GM23338 (cell line): ENCODE measurements around the gene OTOGL. TPM values are rescaled to one million over a fixed set of nuclear protein-coding genes. Genes with fewer than 3 reads are reported as not detected.

Experiments used
- ATAC-seq: fragments of 200-7000 bp; cut with Tn5 transposase; 3 replicates; pipeline ENCODE4 v1.9.1; 2020
- DNase-seq: peaks from one replicate; pipeline ENCODE4 v3.0.0-alpha.2; 2015; ENCODE audit warnings: low spot score
- H2AFZ ChIP-seq: fragments of 200-600 bp; sonication (generic); 2 replicates; pipeline ENCODE4 v1.8.0; 2016; ENCODE audit warnings: antibody characterized with exemption, mild to moderate bottlenecking, moderate library complexity
- H3F3A ChIP-seq: fragments of 200-600 bp; sonication (generic); replicated peaks from 2 replicates; pipeline ENCODE4 v1.8.0; 2017; ENCODE audit warnings: antibody characterized with exemption, mixed run types, low read depth
- H3K27ac ChIP-seq: fragments of 200-600 bp; sonication (generic); 2 replicates; pipeline ENCODE4 v1.6.1; 2016; ENCODE audit warnings: low read depth
- H3K27me3 ChIP-seq: fragments of 200-600 bp; sonication (generic); 2 replicates; pipeline ENCODE4 v1.8.0; 2016; ENCODE audit warnings: mild to moderate bottlenecking, mixed run types, moderate library complexity; ENCODE audit not compliant: insufficient read depth
- H3K36me3 ChIP-seq: fragments of 200-600 bp; sonication (generic); 2 replicates; pipeline ENCODE4 v1.8.0; 2016; ENCODE audit warnings: mild to moderate bottlenecking; ENCODE audit not compliant: insufficient read depth
- H3K4me1 ChIP-seq: fragments of 200-600 bp; sonication (generic); 2 replicates; pipeline ENCODE4 v1.8.0; 2016; ENCODE audit warnings: mild to moderate bottlenecking, moderate library complexity; ENCODE audit not compliant: insufficient read depth
- H3K4me2 ChIP-seq: fragments of 200-600 bp; sonication (generic); 2 replicates; pipeline ENCODE4 v1.7.1; 2017; ENCODE audit warnings: mixed run types
- H3K4me3 ChIP-seq: fragments of 200-600 bp; sonication (generic); 2 replicates; pipeline ENCODE4 v1.6.1; 2016; ENCODE audit warnings: mixed run types
- H3K79me2 ChIP-seq: fragments of 200-600 bp; sonication (generic); replicated peaks from 2 replicates; pipeline ENCODE4 v1.8.0; 2017; ENCODE audit warnings: mild to moderate bottlenecking; ENCODE audit not compliant: insufficient read depth
- H3K9me2 ChIP-seq: fragments of 200-600 bp; sonication (generic); 2 replicates; pipeline ENCODE4 v1.8.0; 2017; ENCODE audit not compliant: insufficient read depth
- H4K20me1 ChIP-seq: fragments of 200-600 bp; sonication (generic); replicated peaks from 2 replicates; pipeline ENCODE4 v1.8.0; 2017; ENCODE audit warnings: mild to moderate bottlenecking; ENCODE audit not compliant: insufficient read depth
- H3K27ac Mint-ChIP-seq: 2 replicates; pipeline ENCODE4 v1.8.0; 2020; ENCODE audit warnings: inconsistent platforms, mild to moderate bottlenecking, moderate library complexity, mixed read lengths
- H3K27me3 Mint-ChIP-seq: 3 replicates; pipeline ENCODE4 v1.8.0; 2022; ENCODE audit warnings: low read depth, mild to moderate bottlenecking, moderate library complexity, mixed read lengths, inconsistent platforms; ENCODE audit not compliant: insufficient read depth, poor library complexity
- H3K36me3 Mint-ChIP-seq: 3 replicates; pipeline ENCODE4 v1.8.0; 2021; ENCODE audit warnings: low read depth, mild to moderate bottlenecking, inconsistent platforms, moderate library complexity, mixed read lengths
- H3K4me1 Mint-ChIP-seq: 3 replicates; pipeline ENCODE4 v1.8.0; 2020; ENCODE audit warnings: mild to moderate bottlenecking, inconsistent platforms, mixed read lengths
- H3K4me3 Mint-ChIP-seq: 3 replicates; pipeline ENCODE4 v1.8.0; 2021; ENCODE audit warnings: moderate library complexity, mild to moderate bottlenecking, inconsistent platforms, mixed read lengths
- H3K9me3 Mint-ChIP-seq: 3 replicates; pipeline ENCODE4 v1.8.0; 2020; ENCODE audit warnings: moderate library complexity, mild to moderate bottlenecking, inconsistent platforms, mixed read lengths
- CREB1 ChIP-seq: fragments of 250-450 bp; sonication (Bioruptor Pico); IDR thresholded peaks from 2 replicates; pipeline ENCODE4 v1.5.0; 2020; ENCODE audit warnings: low read depth, mild to moderate bottlenecking, moderate library complexity
- EZH2 ChIP-seq: fragments of 200-600 bp; sonication (generic); IDR thresholded peaks from one replicate; pipeline ENCODE4 v1.8.0; 2017; ENCODE audit warnings: antibody characterized with exemption, mild to moderate bottlenecking, low read depth; ENCODE audit not compliant: unreplicated experiment
- EZH2phosphoT487 ChIP-seq: fragments of 200-600 bp; sonication (generic); IDR thresholded peaks from one replicate; pipeline ENCODE4 v1.8.1; 2018; ENCODE audit warnings: antibody characterized with exemption; ENCODE audit not compliant: unreplicated experiment
- JUNB ChIP-seq: IDR thresholded peaks from one replicate; pipeline ENCODE4 v1.6.1; 2016; ENCODE audit warnings: antibody characterized with exemption; ENCODE audit not compliant: unreplicated experiment
- NANOG ChIP-seq: IDR thresholded peaks from 2 replicates; pipeline ENCODE4 v1.6.1; 2016; ENCODE audit warnings: antibody characterized with exemption, borderline replicate concordance
- POLR2AphosphoS5 ChIP-seq: IDR thresholded peaks from 2 replicates; pipeline ENCODE4 v1.6.1; 2016; ENCODE audit warnings: antibody characterized with exemption, low read depth
- STAT1 ChIP-seq: IDR thresholded peaks from one replicate; pipeline ENCODE4 v1.6.1; 2016; ENCODE audit warnings: antibody characterized with exemption; ENCODE audit not compliant: unreplicated experiment
- ZNF114 ChIP-seq: fragments of 250-450 bp; sonication (Bioruptor Pico); IDR thresholded peaks from 2 replicates; pipeline ENCODE4 v1.5.0; 2020; ENCODE audit warnings: mild to moderate bottlenecking, moderate library complexity
- ZNF331 ChIP-seq: fragments of 250-450 bp; sonication (Bioruptor Pico); IDR thresholded peaks from 2 replicates; pipeline ENCODE4 v1.5.0; 2020; ENCODE audit warnings: low read depth, mild to moderate bottlenecking, moderate library complexity
- polyA plus RNA-seq: library from polyadenylated mRNA; unstranded; fragments of >200 nt; fragmentation: Nextera tagmentation; extraction: Ambion mirVana; gene quantifications from 2 replicates; pipeline ENCODE4 v1.2.1, GENCODE V29; 2016
- total RNA-seq: library from RNA; depleted of rRNA; stranded (reverse); fragments of >200 nt; shearing (Covaris generic); gene quantifications from 2 replicates; pipeline ENCODE4 v1.2.3, GENCODE V29; 2014
- TF ChIP-seq, protein P1 (sequence below), 2 experiments: fragments of 200-600 bp in 1 of 2; sonication (generic) in 1 of 2; conservative IDR thresholded peaks; 2 replicates each; pipeline versions ENCODE4 v1.5.1 to v1.6.1; 2016 to 2017; ENCODE audit warnings: antibody characterized with exemption in 2 of 2, low read depth in 2 of 2, mild to moderate bottlenecking in 2 of 2, moderate library complexity in 1 of 2
- TF ChIP-seq, protein P2 (sequence below): IDR thresholded peaks from 2 replicates; pipeline ENCODE4 v1.6.1; 2016; ENCODE audit warnings: antibody characterized with exemption
- TF ChIP-seq, protein P3 (sequence below): IDR thresholded peaks from one replicate; pipeline ENCODE4 v1.6.1; 2018; ENCODE audit warnings: antibody characterized with exemption; ENCODE audit not compliant: unreplicated experiment

OTOGL gene
- total and polyA plus RNA-seq, 2 experiments from 2014 or later: 0.36 to 0.66 TPM

DNA sequence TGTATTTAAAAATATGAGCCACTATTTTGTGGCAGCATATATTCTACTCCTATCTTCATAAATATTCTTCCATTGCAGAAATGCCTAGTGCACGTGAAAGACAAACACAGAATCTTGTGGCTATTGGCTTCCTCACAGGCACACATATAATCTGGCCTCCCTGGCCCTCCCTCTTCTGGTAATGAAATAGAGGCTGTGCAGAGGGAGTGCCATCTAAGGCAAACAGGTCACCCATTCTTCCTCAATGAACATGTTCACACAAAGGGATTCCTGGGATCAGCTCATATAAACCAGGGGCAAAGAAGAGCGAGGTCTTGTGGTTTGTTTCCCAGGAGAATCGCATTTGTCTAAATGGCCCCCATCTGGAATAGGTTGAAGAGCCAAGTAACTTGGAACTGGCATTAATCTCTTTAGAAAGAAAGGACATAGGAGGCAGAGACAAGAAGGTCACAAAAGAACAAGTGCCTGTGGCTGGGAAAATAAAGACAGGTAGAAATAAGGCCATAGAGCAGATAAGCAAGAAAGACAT is 173.1 kb downstream of the OTOGL start (continued):
- TF ChIP-seq, protein P1, sequence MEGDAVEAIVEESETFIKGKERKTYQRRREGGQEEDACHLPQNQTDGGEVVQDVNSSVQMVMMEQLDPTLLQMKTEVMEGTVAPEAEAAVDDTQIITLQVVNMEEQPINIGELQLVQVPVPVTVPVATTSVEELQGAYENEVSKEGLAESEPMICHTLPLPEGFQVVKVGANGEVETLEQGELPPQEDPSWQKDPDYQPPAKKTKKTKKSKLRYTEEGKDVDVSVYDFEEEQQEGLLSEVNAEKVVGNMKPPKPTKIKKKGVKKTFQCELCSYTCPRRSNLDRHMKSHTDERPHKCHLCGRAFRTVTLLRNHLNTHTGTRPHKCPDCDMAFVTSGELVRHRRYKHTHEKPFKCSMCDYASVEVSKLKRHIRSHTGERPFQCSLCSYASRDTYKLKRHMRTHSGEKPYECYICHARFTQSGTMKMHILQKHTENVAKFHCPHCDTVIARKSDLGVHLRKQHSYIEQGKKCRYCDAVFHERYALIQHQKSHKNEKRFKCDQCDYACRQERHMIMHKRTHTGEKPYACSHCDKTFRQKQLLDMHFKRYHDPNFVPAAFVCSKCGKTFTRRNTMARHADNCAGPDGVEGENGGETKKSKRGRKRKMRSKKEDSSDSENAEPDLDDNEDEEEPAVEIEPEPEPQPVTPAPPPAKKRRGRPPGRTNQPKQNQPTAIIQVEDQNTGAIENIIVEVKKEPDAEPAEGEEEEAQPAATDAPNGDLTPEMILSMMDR (conservative IDR thresholded peaks at IDR 0.05; ENCODE audit: low read depth in 2 of 2): no peak
- TF ChIP-seq STAT1 (no peak), ZNF114 (CRISPR knock-in tag) (no peak), EZH2 (no peak), EZH2phosphoT487 (no peak)
- TF ChIP-seq, protein P2, sequence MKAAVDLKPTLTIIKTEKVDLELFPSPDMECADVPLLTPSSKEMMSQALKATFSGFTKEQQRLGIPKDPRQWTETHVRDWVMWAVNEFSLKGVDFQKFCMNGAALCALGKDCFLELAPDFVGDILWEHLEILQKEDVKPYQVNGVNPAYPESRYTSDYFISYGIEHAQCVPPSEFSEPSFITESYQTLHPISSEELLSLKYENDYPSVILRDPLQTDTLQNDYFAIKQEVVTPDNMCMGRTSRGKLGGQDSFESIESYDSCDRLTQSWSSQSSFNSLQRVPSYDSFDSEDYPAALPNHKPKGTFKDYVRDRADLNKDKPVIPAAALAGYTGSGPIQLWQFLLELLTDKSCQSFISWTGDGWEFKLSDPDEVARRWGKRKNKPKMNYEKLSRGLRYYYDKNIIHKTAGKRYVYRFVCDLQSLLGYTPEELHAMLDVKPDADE: no peak

DNA sequence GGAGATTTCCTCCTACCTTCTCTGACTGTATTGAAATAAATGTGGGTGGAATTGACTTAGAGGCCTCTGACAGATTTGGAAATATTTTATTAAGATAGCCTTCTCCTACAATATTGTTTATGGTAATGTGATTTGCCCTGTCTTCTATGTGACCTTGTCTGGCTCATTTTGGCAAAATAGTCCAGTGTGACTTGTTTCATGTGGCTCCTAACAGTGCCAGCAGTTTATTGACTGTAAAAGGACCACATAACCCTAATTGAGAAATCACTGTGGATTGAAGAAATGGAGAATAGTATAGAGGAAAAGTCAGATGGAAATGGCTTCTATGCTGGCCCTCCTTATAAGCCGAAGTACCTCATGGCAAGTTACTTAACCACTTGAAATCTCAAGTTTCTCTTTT is 173.8 kb downstream of the OTOGL start:
- Histone ChIP-seq H3F3A (no peaks in the 10 kb centered on the region), H2AFZ (no peak overlapping the region), H3K79me2 (no peaks in the 10 kb centered on the region), H3K27ac (no peak overlapping the region), H3K27me3 (no peaks in the 10 kb centered on the region), H3K4me3 (no peak overlapping the region), H3K4me1 (no peaks in the 10 kb centered on the region), H4K20me1 (no peaks in the 10 kb centered on the region), H3K36me3 (no peaks in the 10 kb centered on the region), H3K9me2 (no peaks in the 10 kb centered on the region), H3K4me2 (no peak overlapping the region)
- H3K36me3 Mint-ChIP-seq: no peaks in the 10 kb centered on the region
- no peak for ATAC-seq
- no peaks in the 10 kb centered on the region for H3K9me3 Mint-ChIP-seq
- H3K4me1 Mint-ChIP-seq: no peaks in the 10 kb centered on the region
- no peaks in the 10 kb centered on the region for H3K27me3 Mint-ChIP-seq
- H3K27ac Mint-ChIP-seq: no peak overlapping the region
- no peak overlapping the region for H3K4me3 Mint-ChIP-seq
- no peak for DNase-seq
- TF ChIP-seq ZNF331 (CRISPR knock-in tag) (no peak), EZH2 (no peak), STAT1 (no peak), ZNF114 (CRISPR knock-in tag) (no peak), JUNB (no peak), NANOG (no peak), CREB1 (CRISPR knock-in tag) (no peak), POLR2AphosphoS5 (no peak), EZH2phosphoT487 (no peak)
- TF ChIP-seq, protein P3, sequence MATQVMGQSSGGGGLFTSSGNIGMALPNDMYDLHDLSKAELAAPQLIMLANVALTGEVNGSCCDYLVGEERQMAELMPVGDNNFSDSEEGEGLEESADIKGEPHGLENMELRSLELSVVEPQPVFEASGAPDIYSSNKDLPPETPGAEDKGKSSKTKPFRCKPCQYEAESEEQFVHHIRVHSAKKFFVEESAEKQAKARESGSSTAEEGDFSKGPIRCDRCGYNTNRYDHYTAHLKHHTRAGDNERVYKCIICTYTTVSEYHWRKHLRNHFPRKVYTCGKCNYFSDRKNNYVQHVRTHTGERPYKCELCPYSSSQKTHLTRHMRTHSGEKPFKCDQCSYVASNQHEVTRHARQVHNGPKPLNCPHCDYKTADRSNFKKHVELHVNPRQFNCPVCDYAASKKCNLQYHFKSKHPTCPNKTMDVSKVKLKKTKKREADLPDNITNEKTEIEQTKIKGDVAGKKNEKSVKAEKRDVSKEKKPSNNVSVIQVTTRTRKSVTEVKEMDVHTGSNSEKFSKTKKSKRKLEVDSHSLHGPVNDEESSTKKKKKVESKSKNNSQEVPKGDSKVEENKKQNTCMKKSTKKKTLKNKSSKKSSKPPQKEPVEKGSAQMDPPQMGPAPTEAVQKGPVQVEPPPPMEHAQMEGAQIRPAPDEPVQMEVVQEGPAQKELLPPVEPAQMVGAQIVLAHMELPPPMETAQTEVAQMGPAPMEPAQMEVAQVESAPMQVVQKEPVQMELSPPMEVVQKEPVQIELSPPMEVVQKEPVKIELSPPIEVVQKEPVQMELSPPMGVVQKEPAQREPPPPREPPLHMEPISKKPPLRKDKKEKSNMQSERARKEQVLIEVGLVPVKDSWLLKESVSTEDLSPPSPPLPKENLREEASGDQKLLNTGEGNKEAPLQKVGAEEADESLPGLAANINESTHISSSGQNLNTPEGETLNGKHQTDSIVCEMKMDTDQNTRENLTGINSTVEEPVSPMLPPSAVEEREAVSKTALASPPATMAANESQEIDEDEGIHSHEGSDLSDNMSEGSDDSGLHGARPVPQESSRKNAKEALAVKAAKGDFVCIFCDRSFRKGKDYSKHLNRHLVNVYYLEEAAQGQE: no peak
- TF ChIP-seq, protein P1 (conservative IDR thresholded peaks at IDR 0.05; ENCODE audit: low read depth in 2 of 2): no peak
- TF ChIP-seq, protein P2: no peak
